Activated CD4-positive, alpha-beta T cell treated with anti-CD3 and anti-CD28 coated beads, Interleukin-2, amount 10 ng/mL, durations not matched to agents 24 days and 14 days (primary cell): ENCODE data around the gene ZDHHC3. TPM values are rescaled to one million over a fixed set of nuclear protein-coding genes. Genes with fewer than 3 reads are reported as not detected.

Source experiments
- DNase-seq: peaks from one replicate; pipeline ENCODE4 v3.0.0; 2022
- H3K27ac Mint-ChIP-seq: one replicate; pipeline ENCODE4 v1.8.0; 2022; ENCODE audit warnings: mild to moderate bottlenecking, mixed read lengths
- H3K27me3 Mint-ChIP-seq: one replicate; pipeline ENCODE4 v1.8.0; 2022; ENCODE audit warnings: mixed read lengths
- H3K36me3 Mint-ChIP-seq: one replicate; pipeline ENCODE4 v1.8.0; 2022; ENCODE audit warnings: low read depth, mild to moderate bottlenecking, mixed read lengths
- H3K4me1 Mint-ChIP-seq: one replicate; pipeline ENCODE4 v1.8.0; 2021; ENCODE audit warnings: mixed read lengths
- H3K4me3 Mint-ChIP-seq: one replicate; pipeline ENCODE4 v1.8.0; 2022; ENCODE audit warnings: mild to moderate bottlenecking, moderate library complexity, mixed read lengths
- H3K9me3 Mint-ChIP-seq: one replicate; pipeline ENCODE4 v1.8.0; 2021; ENCODE audit warnings: mixed read lengths
- intact Hi-C: fragments of 100-400 bp; cut with micrococcal nuclease; formaldehyde crosslinking; loops from one replicate; pipeline ENCODE4 v1.15.1; 2023
- total RNA-seq: library from RNA; stranded (reverse); gene quantifications from 2 replicates; pipeline ENCODE4 v1.2.3, GENCODE V29; 2022

ZDHHC3 gene
- total RNA-seq, 1 donor from 2014 or later = 46.2 TPM

DNA sequence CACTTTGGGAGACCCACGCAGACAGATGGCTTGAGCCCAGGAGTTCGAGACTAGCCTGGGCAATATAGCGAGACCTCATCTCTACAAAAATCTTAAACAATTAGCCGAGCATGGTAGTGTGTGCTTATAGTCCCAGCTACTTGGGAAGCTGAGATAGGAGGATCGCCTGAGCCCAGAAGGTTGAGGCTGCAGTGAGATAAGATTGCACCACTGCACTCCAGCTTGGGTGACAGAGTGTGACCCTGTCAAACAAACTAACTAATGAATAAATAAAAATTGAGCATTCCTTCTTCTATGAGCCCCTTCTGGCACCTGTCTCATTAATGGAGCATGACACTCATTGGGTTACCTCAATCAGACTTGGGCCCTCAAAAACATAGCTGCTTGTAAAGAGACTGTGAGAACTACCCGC lies 7.5 kb downstream of the ZDHHC3 start:
- no peaks in the 10 kb centered on the region for H3K27me3 Mint-ChIP-seq
- intact Hi-C loops = no loop called here
- no peak for DNase-seq
- H3K4me1 Mint-ChIP-seq = peaks cover 51% of the 10 kb centered on the region
- no peak overlapping the region for H3K4me3 Mint-ChIP-seq
- H3K9me3 Mint-ChIP-seq = no peaks in the 10 kb centered on the region
- H3K27ac Mint-ChIP-seq = no peak overlapping the region
- peaks cover 4% of the 10 kb centered on the region for H3K36me3 Mint-ChIP-seq

DNA sequence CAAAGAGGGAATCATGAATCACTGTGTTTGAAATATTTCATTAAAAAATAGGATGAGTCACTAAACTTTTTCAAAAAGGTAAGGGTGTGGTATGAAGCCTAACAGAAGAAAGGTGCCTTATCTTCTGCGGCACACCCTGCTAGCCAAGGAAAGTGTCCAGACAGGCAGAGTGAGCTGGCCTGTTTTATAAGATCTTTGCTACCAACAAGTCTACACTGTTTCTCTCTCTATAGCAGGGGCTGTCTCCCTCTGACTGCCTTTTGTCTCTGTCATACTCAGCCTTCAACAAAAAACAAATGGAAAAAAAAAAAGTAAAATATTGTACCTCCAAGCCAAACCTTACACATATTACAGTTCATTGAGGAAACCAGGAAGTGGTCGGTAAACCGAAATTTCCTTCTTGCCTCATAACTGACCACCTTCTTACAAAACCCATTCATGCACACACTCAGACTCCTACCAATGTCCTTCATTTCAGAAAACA lies 9.1 kb downstream of the ZDHHC3 start:
- Mint-ChIP-seq H3K27ac (no peak overlapping the region), H3K4me1 (peaks cover 50% of the 10 kb centered on the region), H3K36me3 (peaks cover 4% of the 10 kb centered on the region), H3K9me3 (no peaks in the 10 kb centered on the region), H3K4me3 (no peak overlapping the region), H3K27me3 (no peaks in the 10 kb centered on the region)
- intact Hi-C loops = no loop called here
- DNase-seq = no peak

DNA sequence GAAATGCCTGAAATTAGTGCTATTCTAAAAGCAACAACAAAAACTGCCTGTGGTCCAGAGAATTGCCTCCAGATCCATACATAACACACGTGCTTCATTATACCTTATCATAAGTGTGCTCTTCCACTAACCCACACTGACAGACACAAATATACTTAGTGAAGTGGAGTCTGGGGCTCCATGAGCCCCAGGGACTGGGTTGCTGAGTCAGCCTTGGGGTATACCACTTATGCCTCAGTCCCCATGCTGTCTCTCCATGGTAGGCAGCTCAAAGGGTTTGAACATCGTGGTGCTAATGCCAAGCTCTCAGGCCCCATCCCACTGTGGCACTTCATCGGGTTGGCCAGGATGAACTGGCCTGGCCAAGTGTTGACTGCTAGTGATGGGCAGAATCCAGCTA lies 10.8 kb downstream of the ZDHHC3 start:
- Mint-ChIP-seq H3K36me3 (peaks cover 4% of the 10 kb centered on the region), H3K4me3 (no peak overlapping the region), H3K27ac (no peak overlapping the region), H3K9me3 (no peaks in the 10 kb centered on the region), H3K4me1 (peaks cover 44% of the 10 kb centered on the region), H3K27me3 (no peaks in the 10 kb centered on the region)
- intact Hi-C loops = no loop called here
- no peak for DNase-seq

DNA sequence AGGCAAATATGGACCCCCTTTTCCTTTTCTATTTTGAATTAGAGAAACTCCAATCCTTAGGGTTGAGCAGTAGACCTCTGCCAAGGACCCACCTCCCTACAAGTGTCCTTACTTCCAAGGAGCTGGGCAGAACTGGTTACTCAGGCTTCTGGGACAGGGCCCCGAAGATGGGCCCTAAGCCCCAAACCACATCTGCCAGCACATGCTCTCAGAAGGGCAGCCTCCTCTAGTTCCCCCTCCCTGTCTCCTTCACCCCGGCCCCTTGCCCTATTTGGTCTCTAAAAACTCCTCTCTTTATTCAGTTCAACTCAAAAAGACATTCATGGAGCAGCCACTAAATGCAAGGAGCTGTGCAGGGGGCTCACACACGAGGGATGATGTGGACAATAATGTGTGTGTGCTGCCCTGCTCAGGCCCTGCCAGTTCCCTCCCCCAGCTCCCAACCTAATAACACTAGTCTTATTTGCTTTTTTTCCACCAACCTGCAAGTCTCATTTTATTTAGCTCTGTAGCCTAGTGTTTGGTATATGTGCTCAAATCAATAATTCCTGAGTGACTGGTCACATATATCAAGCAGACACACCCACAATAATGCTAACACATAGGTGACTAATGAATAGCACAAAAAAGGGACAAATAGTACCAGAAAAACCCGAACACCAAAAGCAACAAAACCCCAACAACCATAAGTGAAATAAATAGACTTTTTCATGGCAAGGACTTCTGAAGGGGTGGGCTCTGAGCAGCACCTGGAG lies 12.2 kb downstream of the ZDHHC3 start:
- intact Hi-C loops = no loop called here
- no peak overlapping the region for H3K27ac Mint-ChIP-seq
- H3K4me1 Mint-ChIP-seq = peaks cover 30% of the 10 kb centered on the region
- H3K4me3 Mint-ChIP-seq = no peak overlapping the region
- H3K9me3 Mint-ChIP-seq = no peaks in the 10 kb centered on the region
- H3K27me3 Mint-ChIP-seq = no peaks in the 10 kb centered on the region
- DNase-seq = no peak
- peaks cover 5% of the 10 kb centered on the region for H3K36me3 Mint-ChIP-seq

DNA sequence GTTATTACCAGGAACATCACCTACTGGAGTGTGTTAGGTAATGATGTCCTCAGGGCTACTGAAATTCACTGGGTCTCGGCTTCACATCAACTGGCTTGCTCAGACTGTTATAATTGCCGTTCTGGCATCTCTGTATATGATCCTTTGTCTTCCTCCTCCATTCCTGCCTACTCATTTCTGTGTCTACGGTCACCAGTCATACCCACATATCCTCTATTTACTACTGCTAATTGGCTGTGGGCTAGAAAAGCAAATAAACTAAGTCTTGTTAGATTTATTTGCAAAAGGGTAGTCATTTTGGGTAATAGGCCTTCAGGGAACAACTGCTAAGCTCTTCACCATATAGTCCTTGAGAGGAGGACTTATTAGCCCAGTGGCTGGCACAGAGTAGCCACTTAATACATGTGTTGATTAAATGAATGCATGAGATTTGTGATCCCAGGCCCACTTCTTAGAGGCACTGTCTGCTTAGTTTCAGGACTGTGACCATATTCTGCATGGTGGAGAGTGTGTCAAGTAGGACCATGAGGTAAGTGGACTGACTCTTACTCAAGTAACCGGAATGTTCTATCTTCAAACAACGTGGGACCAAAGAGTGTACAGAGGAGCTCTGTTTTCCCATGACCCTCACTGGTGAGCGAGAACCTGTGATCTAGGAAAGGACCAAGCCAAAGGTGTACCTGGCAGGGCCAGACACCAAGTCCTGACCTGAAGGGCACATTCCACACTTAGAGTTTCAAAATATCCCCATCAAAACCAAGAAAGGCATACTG lies 13.2 kb downstream of the ZDHHC3 start:
- Mint-ChIP-seq H3K4me1 (peaks cover 21% of the 10 kb centered on the region), H3K27ac (no peak overlapping the region), H3K36me3 (peaks cover 8% of the 10 kb centered on the region), H3K9me3 (no peaks in the 10 kb centered on the region), H3K4me3 (no peak overlapping the region), H3K27me3 (no peaks in the 10 kb centered on the region)
- no peak for DNase-seq
- intact Hi-C loops = no loop called here

DNA sequence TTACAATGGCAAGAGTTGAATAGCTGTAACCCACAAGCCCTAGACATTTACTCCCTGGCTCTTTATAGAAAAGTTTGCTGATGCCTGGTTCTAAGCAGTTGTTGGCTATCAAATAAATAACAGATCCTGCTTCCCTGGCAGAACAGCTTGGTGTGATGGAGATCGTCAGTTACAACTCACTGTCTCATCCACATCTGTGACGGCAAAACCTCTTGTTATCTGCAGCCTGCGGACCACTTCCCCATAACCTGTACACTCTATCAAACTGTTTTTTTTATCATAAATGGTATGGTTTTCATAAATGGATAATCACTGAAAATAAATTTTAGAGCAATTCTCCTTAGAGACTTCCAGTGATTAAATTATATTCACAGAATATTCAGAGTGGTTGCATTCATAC lies 14.1 kb downstream of the ZDHHC3 start:
- H3K27me3 Mint-ChIP-seq = no peaks in the 10 kb centered on the region
- H3K9me3 Mint-ChIP-seq = no peaks in the 10 kb centered on the region
- H3K36me3 Mint-ChIP-seq = peaks cover 8% of the 10 kb centered on the region
- H3K4me3 Mint-ChIP-seq = no peak overlapping the region
- H3K27ac Mint-ChIP-seq = no peak overlapping the region
- no peak for DNase-seq
- intact Hi-C loops = no loop called here
- peaks cover 13% of the 10 kb centered on the region for H3K4me1 Mint-ChIP-seq

DNA sequence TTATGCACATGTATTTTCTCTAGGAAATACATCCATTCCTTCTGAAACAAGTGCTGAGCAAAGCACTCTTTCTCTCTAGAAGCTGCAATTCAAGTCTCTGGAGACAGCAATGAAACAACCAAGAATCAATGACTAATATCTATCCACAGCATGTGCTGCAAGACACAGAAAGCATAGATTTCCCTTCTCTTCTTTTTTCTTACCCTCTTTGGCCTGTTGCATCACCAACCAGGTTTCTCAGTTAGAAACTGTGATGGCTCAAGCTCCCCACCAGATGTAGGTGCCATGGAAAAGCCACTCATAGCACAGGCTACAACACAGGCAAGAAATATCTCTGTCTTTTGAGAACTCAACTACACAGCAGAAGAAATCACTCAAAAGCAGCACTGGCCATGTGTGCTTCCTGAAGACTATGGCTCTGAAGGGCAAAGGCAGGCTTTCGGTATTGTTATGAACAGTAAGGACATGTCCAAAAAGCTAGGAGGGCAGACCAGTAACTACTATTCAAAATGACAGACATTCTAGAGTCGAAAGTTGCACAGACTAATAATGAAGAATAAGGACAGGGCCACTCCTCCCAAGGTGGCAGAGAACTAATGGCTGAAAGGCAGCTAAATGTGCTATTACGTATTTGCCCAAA lies 15.5 kb downstream of the ZDHHC3 start:
- H3K27ac Mint-ChIP-seq = no peak overlapping the region
- intact Hi-C loops = no loop called here
- no peak for DNase-seq
- peaks cover 12% of the 10 kb centered on the region for H3K4me1 Mint-ChIP-seq
- no peaks in the 10 kb centered on the region for H3K9me3 Mint-ChIP-seq
- no peak overlapping the region for H3K4me3 Mint-ChIP-seq
- peaks cover 8% of the 10 kb centered on the region for H3K36me3 Mint-ChIP-seq
- no peaks in the 10 kb centered on the region for H3K27me3 Mint-ChIP-seq

DNA sequence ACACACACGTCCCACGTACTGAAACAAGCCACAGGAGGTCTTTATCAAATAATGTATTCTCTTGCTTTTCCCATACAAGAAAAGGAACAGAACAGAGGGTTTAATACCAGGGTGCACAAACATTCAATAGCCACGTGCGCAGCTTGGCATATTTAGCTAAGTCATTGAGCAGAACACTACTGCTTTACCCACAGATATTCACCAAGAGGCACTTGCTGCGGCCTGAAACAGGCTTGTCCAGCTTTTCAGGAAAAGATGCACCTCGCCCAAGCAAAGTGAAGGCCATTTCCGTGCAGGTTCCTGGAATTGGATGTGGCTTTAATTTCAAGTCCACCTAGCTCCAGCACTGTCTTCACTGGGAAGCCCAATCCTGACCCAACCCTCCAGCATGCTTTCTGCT lies 17.6 kb downstream of the ZDHHC3 start:
- Mint-ChIP-seq H3K36me3 (peaks cover 6% of the 10 kb centered on the region), H3K27me3 (no peaks in the 10 kb centered on the region), H3K4me1 (peaks cover 2% of the 10 kb centered on the region), H3K27ac (no peak overlapping the region), H3K4me3 (no peak overlapping the region), H3K9me3 (no peaks in the 10 kb centered on the region)
- intact Hi-C loops = no loop called here
- no peak for DNase-seq

DNA sequence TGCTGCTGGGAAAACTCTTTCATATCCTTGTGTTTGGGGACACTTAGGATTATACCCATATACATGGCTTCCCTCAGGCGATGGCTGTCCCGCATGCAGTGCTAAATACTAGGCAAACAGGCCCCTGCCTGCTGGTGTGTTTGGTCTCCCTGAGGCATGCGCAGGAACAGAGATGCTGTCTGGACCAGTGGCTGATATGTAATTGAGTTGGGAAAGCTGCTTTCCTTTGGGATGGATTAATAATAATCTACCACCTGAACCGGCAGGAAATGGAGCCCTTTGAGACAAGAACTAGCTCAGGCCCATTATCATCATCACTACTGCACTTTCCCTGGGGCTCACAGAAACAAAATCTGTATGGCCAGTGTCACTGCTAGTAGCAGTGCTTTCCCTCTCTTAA lies 18.0 kb downstream of the ZDHHC3 start:
- H3K27me3 Mint-ChIP-seq = no peaks in the 10 kb centered on the region
- no peak overlapping the region for H3K4me3 Mint-ChIP-seq
- H3K36me3 Mint-ChIP-seq = peaks cover 6% of the 10 kb centered on the region
- intact Hi-C loops = no loop called here
- no peaks in the 10 kb centered on the region for H3K9me3 Mint-ChIP-seq
- no peak overlapping the region for H3K27ac Mint-ChIP-seq
- peaks cover 2% of the 10 kb centered on the region for H3K4me1 Mint-ChIP-seq
- DNase-seq = no peak

DNA sequence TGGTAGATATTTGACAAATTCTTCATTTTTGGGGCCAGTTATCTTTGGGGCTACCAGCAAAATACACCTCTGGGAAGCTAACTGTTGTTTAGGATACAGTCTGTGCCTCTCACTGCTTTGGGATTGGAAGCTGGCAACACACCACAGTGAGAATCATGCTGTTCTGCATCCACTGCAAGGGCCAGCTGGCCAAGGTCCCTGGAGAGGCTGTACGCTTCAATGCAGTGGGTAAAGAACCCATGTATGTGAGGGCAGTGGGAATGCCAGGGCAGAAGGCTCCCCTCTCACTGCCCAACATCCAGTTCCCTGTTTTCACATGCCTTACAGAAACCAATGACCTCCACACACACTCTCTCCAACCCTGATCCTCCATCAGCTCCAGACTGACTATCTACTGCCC lies 20.1 kb downstream of the ZDHHC3 start:
- Mint-ChIP-seq H3K36me3 (peaks cover 8% of the 10 kb centered on the region), H3K27ac (no peak overlapping the region), H3K4me1 (no peaks in the 10 kb centered on the region), H3K4me3 (no peak overlapping the region), H3K27me3 (no peaks in the 10 kb centered on the region), H3K9me3 (no peaks in the 10 kb centered on the region)
- intact Hi-C loops = no loop called here
- no peak for DNase-seq

DNA sequence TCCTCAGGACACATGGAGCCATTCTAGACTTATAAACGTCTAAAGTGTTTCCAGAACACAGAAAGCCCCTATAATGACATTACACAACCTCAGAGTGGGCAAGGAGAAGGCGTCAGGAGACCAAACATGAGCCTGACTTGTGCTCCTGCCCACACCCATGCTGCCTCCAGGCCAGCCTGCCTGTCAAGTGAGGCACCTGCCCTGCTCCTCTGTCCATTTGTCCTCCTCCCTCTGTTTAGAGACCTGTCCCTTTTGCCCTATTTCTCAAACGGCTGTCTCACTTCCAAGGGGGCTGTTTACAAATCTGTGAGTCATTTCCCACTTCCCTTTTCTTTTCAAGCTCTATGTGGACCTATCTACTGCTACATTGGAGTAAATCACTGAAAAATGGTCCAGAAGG lies 21.0 kb downstream of the ZDHHC3 start:
- Mint-ChIP-seq H3K4me1 (no peaks in the 10 kb centered on the region), H3K4me3 (no peak overlapping the region), H3K9me3 (no peaks in the 10 kb centered on the region), H3K27ac (no peak overlapping the region), H3K36me3 (peaks cover 8% of the 10 kb centered on the region), H3K27me3 (no peaks in the 10 kb centered on the region)
- intact Hi-C loops = no loop called here
- no peak for DNase-seq

DNA sequence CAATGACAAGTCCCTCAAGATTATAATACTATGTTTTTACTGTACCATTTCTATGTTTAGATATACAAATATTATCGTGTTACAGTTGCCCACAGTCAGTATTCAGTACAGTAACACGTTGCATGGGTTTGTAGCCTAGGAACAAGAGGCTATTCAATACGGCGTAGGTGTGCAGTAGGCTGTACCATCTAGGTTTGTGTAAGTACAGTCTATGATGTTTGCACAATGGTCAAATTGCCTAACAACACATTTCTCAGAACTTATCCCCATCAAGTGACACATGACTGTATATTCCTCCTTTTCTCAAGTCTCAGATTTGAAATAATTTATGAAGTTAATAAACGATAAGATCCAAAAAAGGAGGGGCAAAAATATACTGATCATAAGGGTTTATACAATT lies 21.7 kb downstream of the ZDHHC3 start:
- no peaks in the 10 kb centered on the region for H3K9me3 Mint-ChIP-seq

DNA sequence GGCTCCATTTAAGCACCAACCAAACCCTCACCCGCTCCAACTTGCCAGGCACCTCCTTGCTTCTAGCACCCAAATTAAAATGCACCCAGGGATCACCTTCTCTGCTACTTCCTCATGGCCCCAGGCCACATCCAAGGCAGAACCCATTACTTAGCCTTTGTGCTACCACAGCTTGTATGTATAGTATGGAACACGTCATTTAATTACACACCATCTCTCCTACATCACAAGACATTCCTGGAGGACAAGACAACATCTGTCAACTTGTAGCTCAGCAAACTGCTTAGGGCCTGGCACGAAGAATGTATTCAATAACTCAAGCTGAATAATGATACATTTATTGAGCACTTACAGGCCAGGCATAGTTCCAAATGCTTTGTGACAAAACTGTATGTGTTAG lies 23.3 kb downstream of the ZDHHC3 start:
- H3K4me3 Mint-ChIP-seq = no peak overlapping the region
- no peaks in the 10 kb centered on the region for H3K27me3 Mint-ChIP-seq
- no peaks in the 10 kb centered on the region for H3K4me1 Mint-ChIP-seq
- no peak overlapping the region for H3K27ac Mint-ChIP-seq
- intact Hi-C loops = no loop called here
- DNase-seq = no peak
- peaks cover 4% of the 10 kb centered on the region for H3K36me3 Mint-ChIP-seq
- H3K9me3 Mint-ChIP-seq = no peaks in the 10 kb centered on the region

More for the DNA sequence above, 21.7 kb downstream of the ZDHHC3 start:
- intact Hi-C loops = no loop called here
- Mint-ChIP-seq H3K36me3 (peaks cover 8% of the 10 kb centered on the region), H3K27me3 (no peaks in the 10 kb centered on the region), H3K4me3 (no peak overlapping the region), H3K4me1 (no peaks in the 10 kb centered on the region), H3K27ac (no peak overlapping the region)
- DNase-seq = no peak

DNA sequence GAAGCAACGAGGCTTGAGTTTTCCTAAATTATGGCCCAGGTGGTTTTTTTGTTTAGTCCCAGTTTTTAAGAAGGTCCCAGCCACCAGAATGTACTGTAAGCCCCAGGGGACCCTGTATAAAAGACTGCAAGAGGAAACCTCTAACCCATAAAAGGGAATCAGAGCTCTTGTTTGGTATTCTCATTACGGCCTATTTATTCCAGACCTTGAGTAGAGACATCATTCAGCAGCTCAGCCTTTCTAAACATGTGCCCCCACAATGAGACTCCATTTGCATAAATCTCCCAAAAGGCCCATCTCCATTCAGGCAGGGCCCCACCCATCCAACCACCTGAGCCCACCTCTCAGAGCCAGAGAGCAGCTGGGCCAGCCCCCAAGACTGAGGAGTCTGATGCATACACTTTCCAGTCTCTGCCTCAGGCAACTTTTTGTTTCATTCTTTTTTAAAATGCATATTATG lies 25.7 kb downstream of the ZDHHC3 start:
- H3K4me1 Mint-ChIP-seq = no peaks in the 10 kb centered on the region
- no peaks in the 10 kb centered on the region for H3K9me3 Mint-ChIP-seq
- intact Hi-C loops = no loop called here
- DNase-seq = no peak
- no peak overlapping the region for H3K27ac Mint-ChIP-seq
- H3K4me3 Mint-ChIP-seq = no peak overlapping the region
- H3K27me3 Mint-ChIP-seq = no peaks in the 10 kb centered on the region
- peaks cover 9% of the 10 kb centered on the region for H3K36me3 Mint-ChIP-seq
